IMR-90 (cell line): ENCODE measurements around the gene NCBP2. TPM values are rescaled to one million over a fixed set of nuclear protein-coding genes. Genes with fewer than 3 reads are reported as not detected.
A peak's percentile ranks its signal among the peaks of the same experiment; 100 is the strongest.

ENCODE experiments used
- ATAC-seq: fragments of 200-7000 bp; cut with Tn5 transposase; 2 replicates; pipeline ENCODE4 v1.9.1; 2020; ENCODE audit warnings: low read depth, mild to moderate bottlenecking, moderate library complexity
- Bru-seq: library from RNA; stranded (reverse); fragments of 400-500 nt; gene quantifications from one replicate; lab custom pipeline; 2021; lab: Mats Ljungman, UMichigan
- BruChase-seq, 2 experiments: library from RNA; stranded (reverse); fragments of 400-500 nt; gene quantifications; one replicate each; lab custom pipeline; 2021; lab: Mats Ljungman, UMichigan
- BruUV-seq: library from RNA; stranded (reverse); fragments of 400-500 nt; replicated peaks from 2 replicates; lab custom pipeline; 2021; lab: Mats Ljungman, UMichigan
- CTCF ChIA-PET: fragments of 300-600 bp; formaldehyde crosslinking; extraction: SDS; loops from one replicate; lab custom pipeline; 2021; ENCODE audit warnings: antibody characterized with exemption; lab: Yijun Ruan, JAX
- POLR2A ChIA-PET: fragments of 300-600 bp; sonication (Branson Sonifier 250); formaldehyde crosslinking; loops from one replicate; lab custom pipeline; 2022; ENCODE audit warnings: antibody characterized with exemption; ENCODE audit not compliant: unreplicated experiment; lab: Charles Lee
- DNase-seq: peaks from one replicate; pipeline ENCODE4 v3.0.0; 2013
- H2AFZ ChIP-seq: replicated peaks from 2 replicates; pipeline ENCODE3; 2013; ENCODE audit warnings: low read length, mild to moderate bottlenecking; ENCODE audit not compliant: poor library complexity
- H2AK5ac ChIP-seq: 2 replicates; pipeline ENCODE4 v1.6.1; 2013; ENCODE audit warnings: low read depth, low read length, inconsistent platforms
- H2AK9ac ChIP-seq: replicated peaks from 2 replicates; pipeline ENCODE3; 2013; ENCODE audit warnings: mild to moderate bottlenecking, low read depth, low read length, moderate library complexity; ENCODE audit not compliant: poor library complexity
- H2BK120ac ChIP-seq: 2 replicates; pipeline ENCODE4 v1.6.1; 2013; ENCODE audit warnings: low read depth, low read length, inconsistent platforms
- H2BK15ac ChIP-seq: 3 replicates; pipeline ENCODE4 v1.6.1; 2013; ENCODE audit warnings: low read depth, low read length, inconsistent platforms
- H2BK20ac ChIP-seq: 2 replicates; pipeline ENCODE4 v1.6.1; 2013; ENCODE audit warnings: low read depth, mild to moderate bottlenecking, inconsistent platforms, low read length, moderate library complexity
- H2BK5ac ChIP-seq: 2 replicates; pipeline ENCODE4 v1.6.1; 2013; ENCODE audit warnings: mild to moderate bottlenecking, low read depth, low read length, inconsistent platforms; ENCODE audit not compliant: poor library complexity, severe bottlenecking
- H3K14ac ChIP-seq: replicated peaks from 2 replicates; pipeline ENCODE4 v1.6.1; 2013; ENCODE audit warnings: low read depth, low read length, inconsistent platforms
- H3K18ac ChIP-seq: 2 replicates; pipeline ENCODE4 v1.6.1; 2013; ENCODE audit warnings: low read depth, low read length, control low read depth
- H3K23ac ChIP-seq: 2 replicates; pipeline ENCODE4 v1.6.1; 2013; ENCODE audit warnings: low read depth, low read length, inconsistent platforms
- H3K27ac ChIP-seq: 2 replicates; pipeline ENCODE4 v1.5.1; 2013; ENCODE audit warnings: mild to moderate bottlenecking, control low read depth, low read length; ENCODE audit not compliant: insufficient read depth
- H3K27me3 ChIP-seq: 2 replicates; pipeline ENCODE4 v1.6.1; 2013; ENCODE audit warnings: low read length; ENCODE audit not compliant: control insufficient read depth, insufficient read depth
- H3K36me3 ChIP-seq: 2 replicates; pipeline ENCODE4 v1.6.1; 2013; ENCODE audit warnings: low read length, mixed read lengths; ENCODE audit not compliant: control insufficient read depth, insufficient read depth
- H3K4ac ChIP-seq: 2 replicates; pipeline ENCODE4 v1.6.1; 2013; ENCODE audit warnings: low read depth, low read length, inconsistent platforms
- H3K4me1 ChIP-seq: 2 replicates; pipeline ENCODE4 v1.6.1; 2013; ENCODE audit warnings: low read length, mixed read lengths; ENCODE audit not compliant: control insufficient read depth, insufficient read depth
- H3K4me2 ChIP-seq: 2 replicates; pipeline ENCODE4 v1.6.1; 2013; ENCODE audit warnings: low read depth, mild to moderate bottlenecking, control low read depth, low read length, moderate library complexity
- H3K4me3 ChIP-seq: 2 replicates; pipeline ENCODE4 v1.5.1; 2013; ENCODE audit warnings: low read depth, mild to moderate bottlenecking, control low read depth, low read length, moderate library complexity; ENCODE audit not compliant: insufficient read depth
- H3K56ac ChIP-seq: 2 replicates; pipeline ENCODE4 v1.6.1; 2013; ENCODE audit warnings: low read length, inconsistent platforms; ENCODE audit not compliant: insufficient read depth; ENCODE audit errors: extremely low read depth
- H3K79me1 ChIP-seq, 2 experiments: 2 replicates each; pipeline ENCODE4 v1.6.1; 2013; ENCODE audit warnings: low read length in 2 of 2, inconsistent platforms in 1 of 2, low read depth in 1 of 2
- H3K9ac ChIP-seq: 2 replicates; pipeline ENCODE4 v1.6.1; 2013; ENCODE audit warnings: low read depth, low read length, control low read depth
- H3K9me1 ChIP-seq: 2 replicates; pipeline ENCODE4 v1.6.1; 2013; ENCODE audit warnings: low read length, inconsistent platforms; ENCODE audit not compliant: insufficient read depth
- H3K9me3 ChIP-seq: 2 replicates; pipeline ENCODE4 v1.6.1; 2013; ENCODE audit warnings: low read length; ENCODE audit not compliant: control insufficient read depth, insufficient read depth
- H4K20me1 ChIP-seq: 2 replicates; pipeline ENCODE4 v1.6.1; 2013; ENCODE audit warnings: low read length, inconsistent platforms; ENCODE audit not compliant: insufficient read depth
- H4K5ac ChIP-seq: 2 replicates; pipeline ENCODE4 v1.6.1; 2013; ENCODE audit warnings: mild to moderate bottlenecking, low read depth, low read length, control low read depth
- H4K8ac ChIP-seq, 2 experiments: 2 replicates each; pipeline ENCODE4 v1.6.1; 2013; ENCODE audit warnings: low read depth in 2 of 2, low read length in 2 of 2, control low read depth in 1 of 2, inconsistent platforms in 1 of 2
- H4K91ac ChIP-seq: 2 replicates; pipeline ENCODE4 v1.6.1; 2013; ENCODE audit warnings: low read depth, low read length, inconsistent platforms; ENCODE audit not compliant: insufficient read depth
- CEBPB ChIP-seq: IDR thresholded peaks from 2 replicates; pipeline ENCODE4 v1.6.1; 2012; ENCODE audit warnings: low read depth, low read length, improper control_type of control experiment
- CTCF ChIP-seq: conservative IDR thresholded peaks from 2 replicates; pipeline ENCODE4 v1.5.1; 2012; ENCODE audit warnings: mild to moderate bottlenecking, low read depth, low read length, improper control_type of control experiment
- ELK1 ChIP-seq: fragments of 150-350 bp; IDR thresholded peaks from 2 replicates; pipeline ENCODE4 v1.6.1; 2016; ENCODE audit warnings: low read depth, mild to moderate bottlenecking, low read length, moderate library complexity, borderline replicate concordance
- MAZ ChIP-seq: IDR thresholded peaks from 2 replicates; pipeline ENCODE4 v1.6.1; 2012; ENCODE audit warnings: low read depth, mild to moderate bottlenecking, low read length, improper control_type of control experiment, moderate library complexity, borderline replicate concordance
- MXI1 ChIP-seq: IDR thresholded peaks from 2 replicates; pipeline ENCODE4 v1.6.1; 2012; ENCODE audit warnings: low read depth, mild to moderate bottlenecking, low read length, moderate library complexity, borderline replicate concordance
- NFE2L2 ChIP-seq: fragments of 150-350 bp; IDR thresholded peaks from 2 replicates; pipeline ENCODE4 v1.6.1; 2016; ENCODE audit warnings: low read depth, mild to moderate bottlenecking, low read length
- RAD21 ChIP-seq: IDR thresholded peaks from 2 replicates; pipeline ENCODE4 v1.6.1; 2012; ENCODE audit warnings: low read length, improper control_type of control experiment
- RCOR1 ChIP-seq: IDR thresholded peaks from 2 replicates; pipeline ENCODE4 v1.6.1; 2012; ENCODE audit warnings: mild to moderate bottlenecking, low read length, improper control_type of control experiment; ENCODE audit not compliant: insufficient replicate concordance
- RFX5 ChIP-seq: IDR thresholded peaks from 2 replicates; pipeline ENCODE4 v1.8.0; 2012; ENCODE audit warnings: low read depth, mild to moderate bottlenecking, low read length, moderate library complexity
- USF2 ChIP-seq: fragments of 150-350 bp; IDR thresholded peaks from 2 replicates; pipeline ENCODE4 v1.6.1; 2017; ENCODE audit warnings: mild to moderate bottlenecking, antibody characterized with exemption, low read length, low read depth
- WGBS, 2 experiments: methylation state at CpG; one replicate each; pipeline versions ENCODE4 v1.1.5 to v1.1.7; 2013; ENCODE audit warnings: missing lambda C conversion rate in 2 of 2; ENCODE audit not compliant: insufficient read length in 1 of 2; ENCODE audit errors: extremely low coverage in 2 of 2; 5-methylcytosine and 5-hydroxymethylcytosine counted together
- dilution Hi-C: fragments of 300-500 bp; cut with HindIII; formaldehyde crosslinking; loops from one replicate; pipeline ENCODE4 v1.14.3; 2018; ENCODE audit warnings: low sequenced_read_pairs; ENCODE audit not compliant: unreplicated experiment
- in situ Hi-C: fragments of 300-500 bp; cut with MboI; formaldehyde crosslinking; loops from 3 replicates; pipeline ENCODE4 v1.14.3; 2019; ENCODE audit warnings: low sequenced_read_pairs, inconsistent platforms, mixed read lengths
- intact Hi-C: fragments of 100-400 bp; cut with micrococcal nuclease; formaldehyde crosslinking; loops from 2 replicates; pipeline ENCODE4 v1.10.0; 2022
- long read RNA-seq: library from polyadenylated mRNA; unstranded; transcript quantifications from one replicate; pipeline ENCODE4 v2.0.0, GENCODE V29; 2021; ENCODE audit not compliant: unreplicated experiment
- polyA plus RNA-seq, 3 experiments: library from polyadenylated mRNA; depleted of rRNA; stranded (reverse); fragments of >200 nt; gene quantifications; 2 replicates each; pipeline ENCODE4 v1.2.3, GENCODE V29; 2012; ENCODE audit warnings: low replicate concordance in 1 of 3
- total RNA-seq: library from RNA; depleted of rRNA; stranded (reverse); fragments of >200 nt; gene quantifications from 2 replicates; pipeline ENCODE4 v1.2.3, GENCODE V29; 2012; rRNA removed

NCBP2 gene
- total RNA-seq = 42.8 and 71.4 TPM in 2 replicates
- polyA plus RNA-seq (2012; rRNA removed) = 69.7 and 73.6 TPM in 2 replicates
- 18.8 and 26.7 TPM in 2 replicates for polyA plus RNA-seq (2012; cell fraction: cytosol; rRNA removed)
- polyA plus RNA-seq (2012; cell fraction: nucleus; rRNA removed; ENCODE audit: low replicate concordance) = 13.1 and 47.9 TPM in 2 replicates
- percentile 93 among the genes with signal in this experiment for Bru-seq, nascent RNA
- percentile 98 among the genes with signal in this experiment for BruChase-seq, experiment 1, labeled RNA remaining after a 6-hour chase
- percentile 96 among the genes with signal in this experiment for BruChase-seq, experiment 2, labeled RNA remaining after a 2-hour chase
- long read RNA-seq, full-length matches to known transcripts = 116 of 130 reads
- long read RNA-seq, partial matches to known transcripts = 5 of 130 reads
- long read RNA-seq, other reads (novel, unspliced or antisense) = 9 of 130 reads

GRCh38 chr3:196942226-196942914 is at the start of gene NCBP2:
Gene NCBP2, minus strand, starts transcription at chr3:196942528. Its CDS starts 25 bp downstream, at chr3:196942503.
- Histone ChIP-seq H3K4me3 (peak within 1 kb of the TSS; percentile 78), H3K36me3 (peaks cover 16% of the 10 kb centered on the region), H3K4ac (peak within 1 kb of the TSS; percentile 98), H4K91ac (peak within 1 kb of the TSS; percentile 92), H2AFZ (peak within 1 kb of the TSS; percentile 97), H3K4me2 (peak within 1 kb of the TSS; percentile 99), H3K9me3 (no peaks in the 10 kb centered on the region), H4K8ac (peak within 1 kb of the TSS; percentile 90 to 95), H2AK9ac (peak within 1 kb of the TSS; percentile 99), H2AK5ac (peak within 1 kb of the TSS; percentile 72), H2BK120ac (peak within 1 kb of the TSS; percentile 52; the same call in 1 of the 2 replicates), H3K9me1 (no peaks in the 10 kb centered on the region; the same call in 1 of the 2 replicates), H3K27ac (peak within 1 kb of the TSS; percentile 86), H4K20me1 (peaks cover 18% of the 10 kb centered on the region), H3K14ac (peak within 1 kb of the TSS; percentile 99), H3K23ac (peak within 1 kb of the TSS; percentile 93), H3K18ac (peak within 1 kb of the TSS; percentile 18), H4K5ac (peak within 1 kb of the TSS; percentile 54), H3K27me3 (no peaks in the 10 kb centered on the region), H3K9ac (peak within 1 kb of the TSS; percentile 89), H3K79me1 (peaks cover 5 to 43% of the 10 kb centered on the region in 2 experiments), H2BK15ac (no peak within 1 kb of the TSS), H3K4me1 (peaks cover 5% of the 10 kb centered on the region), H2BK20ac (no peak within 1 kb of the TSS), H2BK5ac (peak within 1 kb of the TSS; percentile 73), H3K56ac (peak within 1 kb of the TSS; percentile 86)
- CTCF ChIA-PET = interaction anchor here (0.6 to 1.5 kb wide), 4 partner anchors 13 to 71 kb away, joined by 3 to 5 read pairs (median 3); no protein-coding TSS in a partner anchor
- in situ Hi-C loops = no loop called here
- intact Hi-C loops = loop anchor here (5.0 to 10.0 kb wide), 3 partner anchors 75 to 338 kb away; partner anchors contain the start of gene SENP5
- 0% methylated on average over 47 of the region's 77 CpGs; no CpG with 5 or more reads in 1 of the 2 experiments for WGBS, 2 experiments
- peak; percentile 98 for DNase-seq
- BruUV-seq = no TSS peak
- POLR2A ChIA-PET = interaction anchor here (0.5 kb wide), 1 partner anchor 66 kb away, joined by 4 read pairs; no protein-coding TSS in a partner anchor
- dilution Hi-C loops = no loop called here
- peak; percentile 94 for ATAC-seq
- TF ChIP-seq MXI1 = peak; percentile 92; the same call in 1 of the 2 replicates
- no peak for TF ChIP-seq RCOR1
- no peak for TF ChIP-seq ELK1
- peak; percentile 40; the same call in 1 of the 2 replicates for TF ChIP-seq CEBPB
- peak; percentile 72 for TF ChIP-seq CTCF
- peak; percentile 52 for TF ChIP-seq USF2
- no peak for TF ChIP-seq NFE2L2
- no peak for TF ChIP-seq RFX5
- peak; percentile 29; the same call in 1 of the 2 replicates for TF ChIP-seq RAD21
- TF ChIP-seq MAZ = 0 out of 2 replicates have a peak, but pooled peaks have one; percentile 62
